A673 (cell line): ENCODE data around the gene CLEC4E. TPM values are rescaled to one million over a fixed set of nuclear protein-coding genes. Genes with fewer than 3 reads are reported as not detected.
"Not testable (repeated sequence)": the region's sequence is repeated elsewhere in the genome, so short reads cannot be mapped to it uniquely, and the experiment has no call there.

ENCODE experiments used
- BruUV-seq: library from RNA; stranded (reverse); fragments of 400-500 nt; replicated peaks from 2 replicates; lab custom pipeline; 2021; lab: Mats Ljungman, UMichigan
- CTCF ChIA-PET: fragments of 300-600 bp; sonication (Branson Sonifier 250); formaldehyde crosslinking; loops from one replicate; lab custom pipeline; 2022; ENCODE audit warnings: antibody characterized with exemption; lab: Charles Lee
- POLR2A ChIA-PET: fragments of 300-600 bp; sonication (Branson Sonifier 250); formaldehyde crosslinking; loops from one replicate; lab custom pipeline; 2022; ENCODE audit warnings: antibody characterized with exemption; ENCODE audit not compliant: low non-redundant PET; lab: Charles Lee
- DNase-seq: peaks from one replicate; pipeline ENCODE4 v3.0.0-alpha.2; 2015; ENCODE audit warnings: low spot score
- H3K27ac ChIP-seq: fragments of 200-600 bp; sonication (generic); 2 replicates; pipeline ENCODE4 v1.5.1; 2016; ENCODE audit warnings: mixed run types, low read depth, mild to moderate bottlenecking, mixed read lengths, antibody characterized with exemption, low read length; ENCODE audit not compliant: poor library complexity, severe bottlenecking
- H3K27me3 ChIP-seq: fragments of 200-600 bp; sonication (generic); replicated peaks from 2 replicates; pipeline ENCODE4 v1.6.1; 2017; ENCODE audit warnings: mixed run types, low read depth, mild to moderate bottlenecking, mixed read lengths, antibody characterized with exemption, low read length; ENCODE audit not compliant: insufficient read depth, poor library complexity
- H3K36me3 ChIP-seq: fragments of 200-600 bp; sonication (generic); 2 replicates; pipeline ENCODE4 v1.6.1; 2016; ENCODE audit warnings: mixed run types, mild to moderate bottlenecking, mixed read lengths, antibody characterized with exemption, low read length; ENCODE audit not compliant: insufficient read depth, poor library complexity, severe bottlenecking
- H3K4me1 ChIP-seq: fragments of 200-600 bp; sonication (generic); 2 replicates; pipeline ENCODE4 v1.6.1; 2017; ENCODE audit warnings: mixed run types, mild to moderate bottlenecking, mixed read lengths, antibody characterized with exemption, low read length; ENCODE audit not compliant: insufficient read depth, poor library complexity, severe bottlenecking
- H3K4me3 ChIP-seq: fragments of 200-600 bp; sonication (generic); 2 replicates; pipeline ENCODE4 v1.5.1; 2016; ENCODE audit warnings: low read depth, mixed run types, mild to moderate bottlenecking, mixed read lengths, low read length; ENCODE audit not compliant: poor library complexity, severe bottlenecking
- H3K9me3 ChIP-seq: fragments of 200-600 bp; sonication (generic); 2 replicates; pipeline ENCODE4 v1.6.1; 2016; ENCODE audit warnings: mixed run types, low read depth, mild to moderate bottlenecking, mixed read lengths, antibody characterized with exemption, low read length; ENCODE audit not compliant: poor library complexity, severe bottlenecking
- EZH2 ChIP-seq: fragments of 200-600 bp; sonication (generic); IDR thresholded peaks from 2 replicates; pipeline ENCODE4 v1.6.1; 2017; ENCODE audit warnings: borderline replicate concordance, low read depth, mild to moderate bottlenecking, mixed read lengths, antibody characterized with exemption, low read length; ENCODE audit not compliant: poor library complexity, severe bottlenecking
- intact Hi-C: fragments of 100-400 bp; cut with micrococcal nuclease; formaldehyde crosslinking; loops from one replicate; pipeline ENCODE4 v1.10.0; 2022; ENCODE audit not compliant: unreplicated experiment
- total RNA-seq: library from RNA; stranded (reverse); gene quantifications from 2 replicates; pipeline ENCODE4 v1.2.3, GENCODE V29; 2021
- TF ChIP-seq, protein P1 (sequence below): fragments of 300-800, 200-600 bp; sonication (generic); conservative IDR thresholded peaks from 2 replicates; pipeline ENCODE4 v1.5.1; 2017; ENCODE audit warnings: low read depth, mild to moderate bottlenecking, antibody characterized with exemption, low read length, moderate library complexity, mixed read lengths

The CLEC4E gene
- total RNA-seq, 1 experiment from 2014 or later, result not detected

- no peaks in the 10 kb centered on the region for H3K27me3 ChIP-seq
- H3K9me3 ChIP-seq, result no peaks in the 10 kb centered on the region
- TF ChIP-seq, protein P1, sequence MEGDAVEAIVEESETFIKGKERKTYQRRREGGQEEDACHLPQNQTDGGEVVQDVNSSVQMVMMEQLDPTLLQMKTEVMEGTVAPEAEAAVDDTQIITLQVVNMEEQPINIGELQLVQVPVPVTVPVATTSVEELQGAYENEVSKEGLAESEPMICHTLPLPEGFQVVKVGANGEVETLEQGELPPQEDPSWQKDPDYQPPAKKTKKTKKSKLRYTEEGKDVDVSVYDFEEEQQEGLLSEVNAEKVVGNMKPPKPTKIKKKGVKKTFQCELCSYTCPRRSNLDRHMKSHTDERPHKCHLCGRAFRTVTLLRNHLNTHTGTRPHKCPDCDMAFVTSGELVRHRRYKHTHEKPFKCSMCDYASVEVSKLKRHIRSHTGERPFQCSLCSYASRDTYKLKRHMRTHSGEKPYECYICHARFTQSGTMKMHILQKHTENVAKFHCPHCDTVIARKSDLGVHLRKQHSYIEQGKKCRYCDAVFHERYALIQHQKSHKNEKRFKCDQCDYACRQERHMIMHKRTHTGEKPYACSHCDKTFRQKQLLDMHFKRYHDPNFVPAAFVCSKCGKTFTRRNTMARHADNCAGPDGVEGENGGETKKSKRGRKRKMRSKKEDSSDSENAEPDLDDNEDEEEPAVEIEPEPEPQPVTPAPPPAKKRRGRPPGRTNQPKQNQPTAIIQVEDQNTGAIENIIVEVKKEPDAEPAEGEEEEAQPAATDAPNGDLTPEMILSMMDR, result no peak
- no peak for TF ChIP-seq EZH2
- no TSS peak for BruUV-seq
- CTCF ChIA-PET, result no interaction called here
- intact Hi-C loops, result no loop called here
- no peaks in the 10 kb centered on the region for H3K36me3 ChIP-seq
- no peak for DNase-seq
- no peak overlapping the region for H3K27ac ChIP-seq
- H3K4me1 ChIP-seq, result no peaks in the 10 kb centered on the region
- POLR2A ChIA-PET, result no interaction called here
- H3K4me3 ChIP-seq, result no peak overlapping the region
Observed at GRCh38 chr12:8566525-8566924, 25.8 kb upstream of the CLEC4E start.

DNA sequence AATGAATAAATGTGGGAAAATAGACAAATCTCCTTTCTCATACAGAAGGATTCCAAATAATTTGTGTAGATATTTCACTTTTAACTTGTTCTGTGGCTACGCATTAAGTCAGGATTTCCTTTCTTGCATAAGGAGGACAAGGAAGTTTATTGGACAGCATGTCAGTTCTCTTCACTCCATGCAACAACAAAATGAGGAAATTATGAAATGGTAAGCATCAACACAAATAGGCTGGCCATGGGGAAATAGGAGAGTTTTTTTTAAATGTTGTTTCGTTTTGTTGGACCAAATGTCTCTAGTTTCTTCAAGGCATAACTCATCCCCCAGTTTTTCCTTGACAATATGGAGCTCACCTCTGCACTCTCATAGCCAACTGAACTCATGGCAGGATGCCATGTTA lies 25.3 kb upstream of the CLEC4E start:
- CTCF ChIA-PET, H3K4me1 ChIP-seq, POLR2A ChIA-PET, H3K9me3 ChIP-seq, BruUV-seq, H3K27me3 ChIP-seq, H3K4me3 ChIP-seq, DNase-seq, intact Hi-C loops, H3K27ac ChIP-seq, H3K36me3 ChIP-seq: not testable (repeated sequence)

GRCh38 chr12:8564656-8565055 lies 24.0 kb upstream of the CLEC4E start:
- Histone ChIP-seq H3K9me3 (no peaks in the 10 kb centered on the region), H3K4me1 (no peaks in the 10 kb centered on the region), H3K4me3 (no peak overlapping the region), H3K27ac (no peak overlapping the region), H3K36me3 (no peaks in the 10 kb centered on the region), H3K27me3 (no peaks in the 10 kb centered on the region)
- no TSS peak for BruUV-seq
- ChIA-PET POLR2A (no interaction called here), CTCF (no interaction called here)
- no peak for DNase-seq
- intact Hi-C loops, result no loop called here
- no peak for TF ChIP-seq EZH2
- TF ChIP-seq, protein P1, result no peak

DNA sequence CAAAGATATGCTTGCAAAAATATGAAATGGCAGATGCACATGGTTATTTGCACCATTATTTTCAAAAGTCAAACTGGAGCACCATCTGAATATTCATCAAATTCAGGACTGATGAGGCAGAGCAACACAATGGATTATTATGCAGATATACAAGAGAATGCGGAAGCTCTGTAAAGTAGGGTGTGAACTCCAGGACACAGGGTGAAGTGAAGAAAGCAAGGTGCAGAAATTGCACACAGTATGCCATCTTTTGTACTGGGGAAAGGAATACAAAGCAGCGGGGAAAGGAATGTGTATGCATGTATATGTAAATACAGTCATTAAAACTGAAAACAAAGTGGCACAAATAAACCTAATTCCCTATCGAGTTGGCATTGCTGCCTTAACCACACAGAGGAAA lies 22.7 kb upstream of the CLEC4E start:
- Histone ChIP-seq H3K4me3 (no peak overlapping the region), H3K27me3 (no peaks in the 10 kb centered on the region), H3K9me3 (no peaks in the 10 kb centered on the region), H3K36me3 (no peaks in the 10 kb centered on the region), H3K27ac (no peak overlapping the region), H3K4me1 (no peaks in the 10 kb centered on the region)
- TF ChIP-seq, protein P1, result no peak
- TF ChIP-seq EZH2, result no peak
- ChIA-PET POLR2A (no interaction called here), CTCF (no interaction called here)
- intact Hi-C loops, result no loop called here
- no peak for DNase-seq
- BruUV-seq, result no TSS peak
